Measurements from ENCODE around the gene LRMDA.

Gene LRMDA

GRCh38 chr10:75910032-75910431 lies 478.6 kb downstream of the LRMDA start:
- no peak overlapping the region for H2AK5ac ChIP-seq (ENCODE audit: low read length, severe bottlenecking)

GRCh38 chr10:75911426-75911825 lies 480.0 kb downstream of the LRMDA start:
- H3K4me2 ChIP-seq (ENCODE audit: low read length, poor library complexity, severe bottlenecking) = no peak overlapping the region
- H3K4me3 ChIP-seq (ENCODE audit: insufficient read depth in 1 of 2, low read depth in 1 of 2, low read length in 2 of 2) = no peak overlapping the region
- H2BK12ac ChIP-seq (ENCODE audit: low read length in 2 of 2) = no peak overlapping the region
- no peak overlapping the region for H3K9ac ChIP-seq (ENCODE audit: low read length)
- no peak overlapping the region for H2AFZ ChIP-seq (ENCODE audit: low read depth, low read length)
- no peak overlapping the region for H2BK5ac ChIP-seq (ENCODE audit: low read depth, low read length, poor library complexity, severe bottlenecking)
- H3K27me3 ChIP-seq (ENCODE audit: control insufficient read depth in 1 of 2, insufficient read depth in 1 of 2, low read length in 2 of 2) = peaks cover 0 to 33% of the 10 kb centered on the region in 2 experiments
- no peak overlapping the region for H2BK15ac ChIP-seq (ENCODE audit: low read depth, poor library complexity, severe bottlenecking)
- no peak overlapping the region for H4K8ac ChIP-seq (ENCODE audit: low read length)
- WGBS = 79% methylated on average over 2 of the region's 2 CpGs
- H3K23ac ChIP-seq (ENCODE audit: low read length in 2 of 2) = no peak overlapping the region
- H3K4ac ChIP-seq (ENCODE audit: low read depth in 1 of 2, low read length in 2 of 2) = no peak overlapping the region
- no peaks in the 10 kb centered on the region for H3K79me1 ChIP-seq (replicated peaks; ENCODE audit: low read length, poor library complexity, severe bottlenecking)
- no peak overlapping the region for H3K27ac ChIP-seq (ENCODE audit: low read length, poor library complexity, severe bottlenecking)
- H3K4me1 ChIP-seq (ENCODE audit: control insufficient read depth, insufficient read depth, low read depth, low read length) = no peaks in the 10 kb centered on the region
- no peak overlapping the region for H3K14ac ChIP-seq (ENCODE audit: low read length in 2 of 2)
- no peak overlapping the region for H2AK5ac ChIP-seq (ENCODE audit: low read length, severe bottlenecking)
- H4K91ac ChIP-seq (ENCODE audit: low read length) = no peak overlapping the region
- no peak for DNase-seq
- H3K36me3 ChIP-seq (ENCODE audit: control insufficient read depth in 1 of 2, insufficient read depth in 2 of 2, low read depth in 1 of 2, low read length in 2 of 2) = no peaks in the 10 kb centered on the region
- H3K9me3 ChIP-seq (ENCODE audit: control insufficient read depth, low read length) = no peaks in the 10 kb centered on the region
- no peak overlapping the region for H2BK120ac ChIP-seq (ENCODE audit: low read depth, low read length)
- no peak overlapping the region for H3K18ac ChIP-seq (ENCODE audit: low read depth in 1 of 2, low read length in 2 of 2)

More at GRCh38 chr10:75910032-75910431, 478.6 kb downstream of the LRMDA start:
- Histone ChIP-seq H3K18ac (ENCODE audit: low read depth in 1 of 2, low read length in 2 of 2) (no peak overlapping the region), H2BK15ac (ENCODE audit: low read depth, poor library complexity, severe bottlenecking) (no peak overlapping the region), H2BK120ac (ENCODE audit: low read depth, low read length) (no peak overlapping the region), H3K9ac (ENCODE audit: low read length) (no peak overlapping the region), H3K4me2 (ENCODE audit: low read length, poor library complexity, severe bottlenecking) (no peak overlapping the region), H2AFZ (ENCODE audit: low read depth, low read length) (no peak overlapping the region), H3K4me1 (ENCODE audit: control insufficient read depth, insufficient read depth, low read depth, low read length) (no peaks in the 10 kb centered on the region), H2BK5ac (ENCODE audit: low read depth, low read length, poor library complexity, severe bottlenecking) (no peak overlapping the region), H3K27me3 (ENCODE audit: control insufficient read depth in 1 of 2, insufficient read depth in 1 of 2, low read length in 2 of 2) (peaks cover 0 to 36% of the 10 kb centered on the region in 2 experiments), H3K23ac (ENCODE audit: low read length in 2 of 2) (no peak overlapping the region), H3K36me3 (ENCODE audit: control insufficient read depth in 1 of 2, insufficient read depth in 2 of 2, low read depth in 1 of 2, low read length in 2 of 2) (no peaks in the 10 kb centered on the region), H3K9me3 (ENCODE audit: control insufficient read depth, low read length) (no peaks in the 10 kb centered on the region), H4K91ac (ENCODE audit: low read length) (no peak overlapping the region), H2BK12ac (ENCODE audit: low read length in 2 of 2) (no peak overlapping the region), H4K8ac (ENCODE audit: low read length) (no peak overlapping the region), H3K4ac (ENCODE audit: low read depth in 1 of 2, low read length in 2 of 2) (no peak overlapping the region), H3K14ac (ENCODE audit: low read length in 2 of 2) (no peak overlapping the region), H3K27ac (ENCODE audit: low read length, poor library complexity, severe bottlenecking) (no peak overlapping the region), H3K79me1 (replicated peaks; ENCODE audit: low read length, poor library complexity, severe bottlenecking) (no peaks in the 10 kb centered on the region), H3K4me3 (ENCODE audit: insufficient read depth in 1 of 2, low read depth in 1 of 2, low read length in 2 of 2) (no peak overlapping the region)
- no CpG with 5 or more reads among the region's 2 CpGs for WGBS
- DNase-seq = peak; percentile 45

GRCh38 chr10:75916906-75917305 lies 485.5 kb downstream of the LRMDA start:
- Histone ChIP-seq H3K36me3 (ENCODE audit: control insufficient read depth in 1 of 2, insufficient read depth in 2 of 2, low read depth in 1 of 2, low read length in 2 of 2) (no peaks in the 10 kb centered on the region), H4K91ac (ENCODE audit: low read length) (no peak overlapping the region), H3K79me1 (replicated peaks; ENCODE audit: low read length, poor library complexity, severe bottlenecking) (no peaks in the 10 kb centered on the region), H2BK12ac (ENCODE audit: low read length in 2 of 2) (no peak overlapping the region), H4K8ac (ENCODE audit: low read length) (no peak overlapping the region), H3K23ac (ENCODE audit: low read length in 2 of 2) (no peak overlapping the region), H2BK15ac (ENCODE audit: low read depth, poor library complexity, severe bottlenecking) (no peak overlapping the region), H3K4ac (ENCODE audit: low read depth in 1 of 2, low read length in 2 of 2) (no peak overlapping the region), H3K9me3 (ENCODE audit: control insufficient read depth, low read length) (no peaks in the 10 kb centered on the region), H3K14ac (ENCODE audit: low read length in 2 of 2) (no peak overlapping the region), H3K4me3 (ENCODE audit: insufficient read depth in 1 of 2, low read depth in 1 of 2, low read length in 2 of 2) (no peak overlapping the region), H3K27ac (ENCODE audit: low read length, poor library complexity, severe bottlenecking) (no peak overlapping the region), H3K4me2 (ENCODE audit: low read length, poor library complexity, severe bottlenecking) (no peak overlapping the region), H3K18ac (ENCODE audit: low read depth in 1 of 2, low read length in 2 of 2) (no peak overlapping the region), H2AFZ (ENCODE audit: low read depth, low read length) (no peak overlapping the region), H3K4me1 (ENCODE audit: control insufficient read depth, insufficient read depth, low read depth, low read length) (no peaks in the 10 kb centered on the region), H2BK5ac (ENCODE audit: low read depth, low read length, poor library complexity, severe bottlenecking) (no peak overlapping the region), H3K27me3 (ENCODE audit: control insufficient read depth in 1 of 2, insufficient read depth in 1 of 2, low read length in 2 of 2) (peaks cover 0 to 9% of the 10 kb centered on the region in 2 experiments), H2AK5ac (ENCODE audit: low read length, severe bottlenecking) (no peak overlapping the region), H3K9ac (ENCODE audit: low read length) (no peak overlapping the region), H2BK120ac (ENCODE audit: low read depth, low read length) (no peak overlapping the region)
- WGBS = 89% methylated on average over 3 of the region's 3 CpGs
- DNase-seq = no peak

GRCh38 chr10:75919913-75920312 lies 488.5 kb downstream of the LRMDA start:
- no peak overlapping the region for H2BK120ac ChIP-seq (ENCODE audit: low read depth, low read length)
- peaks cover 0 to 5% of the 10 kb centered on the region in 2 experiments for H3K27me3 ChIP-seq (ENCODE audit: control insufficient read depth in 1 of 2, insufficient read depth in 1 of 2, low read length in 2 of 2)
- no peak overlapping the region for H2BK12ac ChIP-seq (ENCODE audit: low read length in 2 of 2)
- no peak overlapping the region for H3K23ac ChIP-seq (ENCODE audit: low read length in 2 of 2)
- no peak overlapping the region for H3K4ac ChIP-seq (ENCODE audit: low read depth in 1 of 2, low read length in 2 of 2)
- H3K18ac ChIP-seq (ENCODE audit: low read depth in 1 of 2, low read length in 2 of 2) = no peak overlapping the region
- H2BK5ac ChIP-seq (ENCODE audit: low read depth, low read length, poor library complexity, severe bottlenecking) = no peak overlapping the region
- H3K9me3 ChIP-seq (ENCODE audit: control insufficient read depth, low read length) = no peaks in the 10 kb centered on the region
- no peaks in the 10 kb centered on the region for H3K36me3 ChIP-seq (ENCODE audit: control insufficient read depth in 1 of 2, insufficient read depth in 2 of 2, low read depth in 1 of 2, low read length in 2 of 2)
- no peak overlapping the region for H3K4me3 ChIP-seq (ENCODE audit: insufficient read depth in 1 of 2, low read depth in 1 of 2, low read length in 2 of 2)
- 95% methylated on average over 1 of the region's 2 CpGs for WGBS
- no peak overlapping the region for H2AFZ ChIP-seq (ENCODE audit: low read depth, low read length)
- H4K8ac ChIP-seq (ENCODE audit: low read length) = no peak overlapping the region
- H2BK15ac ChIP-seq (ENCODE audit: low read depth, poor library complexity, severe bottlenecking) = no peak overlapping the region
- no peak overlapping the region for H3K9ac ChIP-seq (ENCODE audit: low read length)
- no peak overlapping the region for H4K91ac ChIP-seq (ENCODE audit: low read length)
- H3K27ac ChIP-seq (ENCODE audit: low read length, poor library complexity, severe bottlenecking) = no peak overlapping the region
- DNase-seq = no peak
- no peaks in the 10 kb centered on the region for H3K79me1 ChIP-seq (replicated peaks; ENCODE audit: low read length, poor library complexity, severe bottlenecking)
- H3K4me2 ChIP-seq (ENCODE audit: low read length, poor library complexity, severe bottlenecking) = no peak overlapping the region
- H3K4me1 ChIP-seq (ENCODE audit: control insufficient read depth, insufficient read depth, low read depth, low read length) = no peaks in the 10 kb centered on the region
- H3K14ac ChIP-seq (ENCODE audit: low read length in 2 of 2) = no peak overlapping the region
- no peak overlapping the region for H2AK5ac ChIP-seq (ENCODE audit: low read length, severe bottlenecking)

Measured in mesenchymal stem cell (in vitro differentiated cells and primary cell).